OCI-LY7 (cell line): ENCODE data around the gene VAPB. TPM values are rescaled to one million over a fixed set of nuclear protein-coding genes. Genes with fewer than 3 reads are reported as not detected.

ENCODE experiments used
- BruUV-seq: library from RNA; stranded (reverse); fragments of 400-500 nt; replicated peaks from 2 replicates; lab custom pipeline; 2021; lab: Mats Ljungman, UMichigan
- CTCF ChIA-PET: fragments of 300-600 bp; sonication (Branson Sonifier 250); formaldehyde crosslinking; loops from one replicate; lab custom pipeline; 2022; ENCODE audit warnings: antibody characterized with exemption; ENCODE audit not compliant: unreplicated experiment; lab: Charles Lee
- POLR2A ChIA-PET: fragments of 300-600 bp; sonication (Branson Sonifier 250); formaldehyde crosslinking; loops from one replicate; lab custom pipeline; 2022; ENCODE audit warnings: antibody characterized with exemption; lab: Charles Lee
- DNase-seq: peaks from one replicate; pipeline ENCODE4 v3.0.0-alpha.2; 2015; ENCODE audit warnings: low spot score
- H2AFZ ChIP-seq: fragments of 200-600 bp; sonication (generic), shearing (Covaris generic); 2 replicates; pipeline ENCODE4 v1.6.1; 2014; ENCODE audit warnings: mild to moderate bottlenecking, antibody characterized with exemption, low read length, moderate library complexity
- H3K27ac ChIP-seq: fragments of 200-600 bp; sonication (generic); 2 replicates; pipeline ENCODE4 v1.5.1; 2014; ENCODE audit warnings: mixed run types, low read depth, mild to moderate bottlenecking, moderate library complexity, low read length, inconsistent platforms; ENCODE audit not compliant: poor library complexity, severe bottlenecking
- H3K36me3 ChIP-seq: fragments of 200-600 bp; sonication (generic); 2 replicates; pipeline ENCODE4 v1.6.1; 2014; ENCODE audit warnings: mild to moderate bottlenecking, antibody characterized with exemption, low read length, moderate library complexity, mixed read lengths; ENCODE audit not compliant: insufficient read depth
- H3K4me1 ChIP-seq: fragments of 200-600 bp; sonication (generic); 2 replicates; pipeline ENCODE4 v1.5.1; 2014; ENCODE audit warnings: mild to moderate bottlenecking, low read length; ENCODE audit not compliant: insufficient read depth, poor library complexity, severe bottlenecking
- H3K4me2 ChIP-seq: fragments of 200-600 bp; sonication (generic); 2 replicates; pipeline ENCODE4 v1.6.1; 2014; ENCODE audit warnings: mild to moderate bottlenecking, low read length
- H3K4me3 ChIP-seq: fragments of 200-600 bp; sonication (generic); 2 replicates; pipeline ENCODE4 v1.5.1; 2014; ENCODE audit warnings: mild to moderate bottlenecking, low read depth, low read length; ENCODE audit not compliant: poor library complexity, severe bottlenecking
- H3K79me2 ChIP-seq: fragments of 200-600 bp; sonication (generic); 2 replicates; pipeline ENCODE4 v1.6.1; 2016; ENCODE audit warnings: low read depth, mild to moderate bottlenecking, low read length, moderate library complexity, mixed read lengths; ENCODE audit not compliant: insufficient read depth
- H3K9me2 ChIP-seq: fragments of 200-600 bp; sonication (generic); 2 replicates; pipeline ENCODE4 v1.6.1; 2016; ENCODE audit warnings: mild to moderate bottlenecking, low read length, mixed read lengths; ENCODE audit not compliant: insufficient read depth
- H3K9me3 ChIP-seq: fragments of 200-600 bp; sonication (generic); 2 replicates; pipeline ENCODE4 v1.6.1; 2014; ENCODE audit warnings: mild to moderate bottlenecking, mixed run types, low read length, mixed read lengths
- H4K20me1 ChIP-seq: fragments of 200-600 bp; sonication (generic); 2 replicates; pipeline ENCODE4 v1.6.1; 2014; ENCODE audit warnings: mild to moderate bottlenecking, antibody characterized with exemption, low read length, moderate library complexity, mixed read lengths; ENCODE audit not compliant: insufficient read depth
- CTCF ChIP-seq: fragments of 200-600 bp; sonication (generic); conservative IDR thresholded peaks from 2 replicates; pipeline ENCODE4 v1.5.1; 2014; ENCODE audit warnings: mild to moderate bottlenecking, antibody characterized with exemption, low read length, moderate library complexity, mixed read lengths
- EZH2phosphoT487 ChIP-seq: fragments of 200-600 bp; sonication (generic); IDR thresholded peaks from 2 replicates; pipeline ENCODE4 v1.6.1; 2018; ENCODE audit warnings: low read depth, borderline replicate concordance, mild to moderate bottlenecking, mixed run types, antibody characterized with exemption, low read length, moderate library complexity, mixed read lengths
- intact Hi-C: fragments of 100-400 bp; cut with micrococcal nuclease; formaldehyde crosslinking; loops from one replicate; pipeline ENCODE4 v1.10.0; 2022; ENCODE audit not compliant: unreplicated experiment
- total RNA-seq, 2 experiments: library from RNA; depleted of rRNA in 1 of 2; stranded (reverse); fragments of >200 nt in 1 of 2; shearing (Covaris generic) in 1 of 2; gene quantifications; 2 replicates each; pipeline ENCODE4 v1.2.3, GENCODE V29; 2014 to 2022

The VAPB gene
- total RNA-seq, 2 experiments from 2014 or later = 13.3 to 43.2 TPM

GRCh38 chr20:58342104-58342945 lies 46.7 kb upstream of the VAPB start:
- H3K79me2 ChIP-seq = 0 out of 2 replicates have a peak, but pooled peaks cover 4% of the 10 kb centered on the region
- intact Hi-C loops = no loop called here
- TF ChIP-seq CTCF (no peak), EZH2phosphoT487 (no peak)

GRCh38 chr20:58344741-58345140 lies 44.3 kb upstream of the VAPB start:
- H3K79me2 ChIP-seq = no peaks in the 10 kb centered on the region
- no peak overlapping the region for H3K4me3 ChIP-seq
- TF ChIP-seq EZH2phosphoT487 (no peak), CTCF (no peak)
- H3K9me3 ChIP-seq = no peaks in the 10 kb centered on the region
- no peak overlapping the region for H2AFZ ChIP-seq
- H3K27ac ChIP-seq = no peak overlapping the region
- no peaks in the 10 kb centered on the region for H3K4me1 ChIP-seq
- intact Hi-C loops = no loop called here
- ChIA-PET CTCF (no interaction called here), POLR2A (no interaction called here)
- no peak overlapping the region for H3K4me2 ChIP-seq
- TSS peak; percentile 27 for BruUV-seq
- peaks cover 33% of the 10 kb centered on the region for H3K36me3 ChIP-seq
- no peak for DNase-seq
- H3K9me2 ChIP-seq = no peaks in the 10 kb centered on the region
- no peaks in the 10 kb centered on the region for H4K20me1 ChIP-seq

More at GRCh38 chr20:58342104-58342945, 46.7 kb upstream of the VAPB start:
- Histone ChIP-seq H2AFZ (no peak overlapping the region), H3K27ac (no peak overlapping the region), H3K36me3 (peaks cover 27% of the 10 kb centered on the region), H3K4me3 (no peak overlapping the region), H3K9me2 (no peaks in the 10 kb centered on the region), H3K4me2 (no peak overlapping the region), H3K4me1 (no peaks in the 10 kb centered on the region), H4K20me1 (no peaks in the 10 kb centered on the region), H3K9me3 (no peaks in the 10 kb centered on the region)
- CTCF ChIA-PET = no interaction called here
- no TSS peak for BruUV-seq
- no peak for DNase-seq
- POLR2A ChIA-PET = interaction anchor here (0.7 to 1.2 kb wide), 3 partner anchors 19 to 53 kb away, joined by 3 to 6 read pairs (median 3); no protein-coding TSS in a partner anchor

GRCh38 chr20:58349570-58349969 lies 39.5 kb upstream of the VAPB start:
- peaks cover 52% of the 10 kb centered on the region for H3K36me3 ChIP-seq
- TF ChIP-seq EZH2phosphoT487 (no peak), CTCF (no peak)

More at GRCh38 chr20:58349570-58349969, 39.5 kb upstream of the VAPB start:
- Histone ChIP-seq H3K4me1 (no peaks in the 10 kb centered on the region), H3K4me3 (no peak overlapping the region), H2AFZ (no peak overlapping the region), H3K9me3 (no peaks in the 10 kb centered on the region), H3K79me2 (no peaks in the 10 kb centered on the region), H3K9me2 (no peaks in the 10 kb centered on the region), H3K27ac (no peak overlapping the region), H4K20me1 (no peaks in the 10 kb centered on the region), H3K4me2 (no peak overlapping the region)
- POLR2A ChIA-PET = interaction anchor here (1.3 kb wide), 1 partner anchor 14 kb away, joined by 3 read pairs; no protein-coding TSS in a partner anchor
- BruUV-seq = no TSS peak
- intact Hi-C loops = no loop called here
- no peak for DNase-seq
- CTCF ChIA-PET = no interaction called here
